NCI-H1105 (cell line): ENCODE data around the gene EXOC6.

Experiments used
- DNase-seq: peaks from one replicate; lab custom pipeline; 2025; lab: John Stamatoyannopoulos, UW

The EXOC6 gene

DNA sequence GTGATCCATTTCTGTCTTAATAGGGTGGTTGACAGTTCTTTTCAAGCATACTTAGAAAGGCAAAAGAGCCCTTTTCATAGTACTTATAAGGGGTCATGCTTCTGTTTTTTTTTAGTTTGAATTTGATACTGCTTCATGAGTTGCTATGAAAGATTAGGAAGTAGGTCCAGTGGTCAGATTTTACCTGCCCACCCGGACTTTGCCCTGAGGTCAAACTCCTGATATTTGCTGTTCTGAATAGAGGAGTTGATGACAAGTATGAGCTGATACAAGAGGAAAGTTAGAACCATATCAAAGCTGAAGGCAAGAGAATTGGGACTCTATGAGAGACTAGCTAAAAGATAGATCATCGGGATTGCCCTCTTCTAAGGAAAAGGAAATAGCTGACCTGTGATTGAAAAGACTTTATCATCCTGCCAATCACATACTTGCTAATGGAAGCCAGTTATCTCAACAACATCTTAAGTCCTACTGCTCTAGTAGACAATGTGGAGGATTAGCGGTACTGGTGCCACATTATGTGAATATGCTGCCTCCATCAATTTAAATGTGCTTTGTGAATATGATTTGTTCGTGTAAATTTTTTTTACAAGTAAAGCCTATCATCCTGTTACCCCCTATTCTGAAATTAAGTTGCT, 174.8 kb downstream of the EXOC6 start:
- DNase-seq: no peak

DNA sequence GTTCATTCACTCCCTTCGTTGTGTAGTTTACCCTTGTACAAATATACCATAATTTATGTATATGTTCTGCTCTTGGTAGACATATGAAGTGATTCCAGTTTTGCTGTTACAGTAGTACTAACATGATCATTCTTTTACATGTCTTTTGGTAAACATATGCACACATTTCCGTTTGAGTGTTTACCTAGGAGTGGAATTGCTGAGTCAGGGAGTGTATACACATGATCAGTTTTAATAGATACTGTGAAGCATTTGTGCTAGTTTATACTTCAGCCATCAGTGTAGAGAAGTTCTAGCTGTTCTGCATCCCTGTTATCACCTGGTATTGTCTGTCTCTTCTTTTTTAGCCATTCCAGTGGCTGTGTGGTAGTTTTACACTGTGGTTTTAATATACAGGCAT, 177.8 kb downstream of the EXOC6 start:
- no peak for DNase-seq

DNA sequence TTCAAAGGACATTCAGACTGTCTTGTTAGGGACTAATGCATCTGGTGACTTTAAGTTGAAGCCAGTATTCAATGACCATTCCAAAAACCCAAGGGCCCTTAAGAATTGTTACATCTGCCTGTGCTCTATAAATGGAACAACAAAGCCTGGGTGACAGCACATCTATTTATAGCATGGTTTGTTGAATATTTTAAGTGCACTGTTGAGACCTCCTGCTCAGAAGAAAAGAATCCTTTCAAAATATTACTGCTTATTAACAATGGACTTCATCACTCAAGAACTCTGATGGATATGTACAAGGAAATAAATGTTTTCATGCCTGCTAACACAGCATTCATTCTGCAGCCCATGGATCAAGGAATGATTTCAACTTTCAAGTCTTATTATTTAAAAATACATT, 179.2 kb downstream of the EXOC6 start:
- DNase-seq: no peak

DNA sequence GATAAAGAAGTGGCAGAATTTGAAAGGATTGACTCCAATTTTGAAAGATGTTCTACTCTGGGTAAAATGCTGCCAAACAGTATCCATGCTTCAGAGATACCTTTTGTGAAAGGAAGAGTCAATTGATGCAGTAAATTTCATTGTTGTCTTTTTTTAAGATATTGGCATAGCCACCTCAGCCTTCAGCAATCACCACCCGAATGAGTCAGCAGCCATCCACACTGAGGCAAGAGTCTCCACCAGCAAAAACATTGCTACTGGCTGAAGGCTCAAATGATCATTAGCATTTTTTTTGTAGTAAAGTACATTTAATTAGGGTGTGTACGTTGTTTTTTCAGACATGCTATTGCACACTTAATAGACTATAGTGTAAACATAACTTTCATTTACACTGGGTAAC, 180.6 kb downstream of the EXOC6 start:
- DNase-seq: no peak

DNA sequence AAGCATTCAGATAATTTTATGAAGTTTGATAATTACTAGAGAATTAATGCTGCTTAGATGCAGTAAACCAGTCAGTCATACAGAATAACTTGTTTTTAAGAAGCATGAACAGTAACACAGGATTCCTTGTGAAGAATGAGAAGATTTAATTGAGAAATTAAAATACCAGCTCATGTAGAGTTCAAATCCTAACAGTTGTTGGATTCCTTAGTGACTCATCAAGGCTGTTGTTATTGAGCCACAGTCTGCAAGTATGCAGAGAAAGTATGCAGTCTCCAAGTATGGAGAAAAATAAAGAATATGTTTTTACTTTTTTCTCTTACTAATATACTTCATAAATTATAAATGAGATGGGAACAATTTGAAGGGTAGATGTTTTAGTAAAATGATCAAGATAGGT, 182.1 kb downstream of the EXOC6 start:
- no peak for DNase-seq

DNA sequence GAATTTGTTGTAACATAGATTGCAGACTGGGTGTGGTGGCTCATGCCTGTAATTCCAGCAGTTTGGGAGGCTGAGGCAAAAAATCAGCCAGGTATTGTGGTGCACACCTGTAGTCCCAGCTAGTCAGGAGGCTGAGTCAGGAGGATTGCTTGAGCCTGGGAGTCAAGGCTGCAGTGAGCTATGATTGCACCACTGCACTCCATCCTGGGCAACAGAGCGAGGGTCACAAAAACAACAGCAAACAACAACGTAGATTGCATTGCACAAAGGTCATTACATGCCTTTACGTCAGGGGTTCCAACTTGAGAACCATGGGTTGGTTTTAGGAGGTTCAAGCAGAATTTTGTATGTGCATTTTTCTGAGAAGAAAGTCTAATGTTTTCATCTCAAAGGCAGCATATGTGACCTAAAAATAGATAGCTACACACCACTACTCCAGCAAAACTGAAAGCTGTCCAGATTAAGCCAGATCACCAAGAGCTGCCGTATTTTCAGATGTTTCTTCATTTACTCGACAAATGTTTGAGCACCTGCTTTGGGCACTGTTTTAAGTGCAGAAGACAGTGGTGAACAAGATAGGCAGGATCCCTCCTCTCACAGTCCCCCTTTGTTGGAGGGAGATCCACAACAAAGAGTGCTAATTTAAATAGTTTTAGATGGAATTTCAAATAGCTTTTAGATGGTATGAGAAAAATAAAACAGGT, 183.9 kb downstream of the EXOC6 start:
- no peak for DNase-seq

DNA sequence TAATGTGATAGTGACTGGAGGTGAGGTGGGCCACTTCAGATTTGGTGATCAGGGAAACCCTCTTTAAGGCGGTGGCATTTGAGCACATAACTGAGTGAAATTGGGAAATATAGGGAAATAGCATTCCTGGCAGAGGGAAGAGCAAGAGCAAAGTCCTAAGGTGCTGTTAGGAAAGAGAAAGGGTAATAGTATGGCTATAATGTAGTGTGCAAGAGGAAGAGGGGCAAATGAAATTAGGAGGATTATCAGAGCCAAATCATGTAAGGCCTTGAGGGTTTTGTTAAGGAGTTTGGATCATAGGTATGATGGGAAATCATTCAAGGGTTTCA, 184.5 kb downstream of the EXOC6 start:
- no peak for DNase-seq

DNA sequence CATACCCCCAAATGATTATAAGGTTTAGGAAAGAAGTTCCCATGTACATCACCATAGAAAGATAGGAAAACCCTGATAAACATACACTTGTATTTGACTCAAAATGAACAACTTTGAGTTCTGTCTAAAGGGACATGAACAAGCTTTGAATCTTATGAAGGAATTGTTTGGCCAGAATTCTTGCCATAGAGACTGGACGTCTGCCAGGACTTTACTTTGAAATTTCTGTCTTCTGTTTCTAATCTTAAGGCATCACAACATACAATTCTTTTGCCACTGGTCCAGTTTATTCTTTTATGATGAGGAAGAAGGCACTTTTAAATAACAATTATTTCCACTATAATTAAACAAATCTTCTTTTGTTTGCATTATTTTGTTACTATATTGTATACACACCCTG, 186.1 kb downstream of the EXOC6 start:
- DNase-seq: no peak

DNA sequence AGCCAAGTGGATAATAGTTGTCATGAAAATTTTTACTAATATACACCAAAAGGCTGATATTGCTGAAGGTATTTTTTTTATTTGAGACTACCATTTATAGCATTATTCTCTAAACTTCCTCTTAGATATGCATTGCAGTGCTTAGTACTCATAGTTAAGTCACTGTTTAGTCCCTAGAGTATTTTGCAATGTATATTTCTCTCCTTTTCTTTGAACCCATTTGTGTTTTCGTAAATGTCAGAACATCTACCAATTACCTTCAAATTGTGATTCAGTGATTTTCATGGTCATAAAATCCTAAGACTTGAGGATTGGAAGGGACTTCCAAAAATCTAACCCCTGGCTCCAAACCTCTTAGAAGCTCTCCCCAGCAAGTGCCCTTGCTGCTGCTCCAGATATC, 190.8 kb downstream of the EXOC6 start:
- no peak for DNase-seq

DNA sequence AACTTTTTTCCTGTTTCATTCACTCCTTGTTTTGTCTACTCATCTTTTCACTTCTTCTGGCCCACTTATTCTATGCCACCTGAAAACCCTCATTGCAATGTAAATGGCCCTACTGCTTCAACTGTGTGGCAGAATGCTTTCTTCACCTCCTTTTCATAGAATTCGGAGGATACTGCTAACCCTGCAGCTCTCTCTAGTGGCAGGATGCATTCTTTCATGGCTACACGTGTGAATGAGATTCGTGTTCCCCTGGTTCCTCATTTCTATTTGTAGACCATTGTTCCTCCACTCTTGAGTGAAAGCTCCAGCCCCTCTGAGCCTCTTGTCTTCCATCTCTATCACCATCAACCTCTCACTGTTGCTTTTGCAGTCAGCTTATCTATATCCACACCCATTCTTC, 191.4 kb downstream of the EXOC6 start:
- no peak for DNase-seq

DNA sequence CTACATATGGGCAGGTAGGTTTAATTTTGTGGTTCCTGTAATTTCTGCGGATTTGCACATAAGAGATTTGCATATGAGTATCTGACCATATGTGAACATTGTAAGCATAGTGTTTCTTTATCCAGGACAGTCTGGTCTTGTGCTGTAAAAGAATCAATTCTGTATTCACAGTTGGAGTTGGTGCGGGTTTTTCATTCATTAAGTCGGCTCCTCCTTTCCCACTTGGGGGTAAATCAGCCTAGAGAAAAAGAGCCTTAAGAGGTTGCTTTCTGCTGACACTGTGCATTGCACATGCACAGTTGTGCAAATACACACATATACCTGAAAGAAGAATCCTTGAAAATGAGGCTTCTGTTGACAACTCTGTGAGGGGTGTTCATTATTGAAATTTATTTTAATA, 206.2 kb downstream of the EXOC6 start:
- DNase-seq: no peak

DNA sequence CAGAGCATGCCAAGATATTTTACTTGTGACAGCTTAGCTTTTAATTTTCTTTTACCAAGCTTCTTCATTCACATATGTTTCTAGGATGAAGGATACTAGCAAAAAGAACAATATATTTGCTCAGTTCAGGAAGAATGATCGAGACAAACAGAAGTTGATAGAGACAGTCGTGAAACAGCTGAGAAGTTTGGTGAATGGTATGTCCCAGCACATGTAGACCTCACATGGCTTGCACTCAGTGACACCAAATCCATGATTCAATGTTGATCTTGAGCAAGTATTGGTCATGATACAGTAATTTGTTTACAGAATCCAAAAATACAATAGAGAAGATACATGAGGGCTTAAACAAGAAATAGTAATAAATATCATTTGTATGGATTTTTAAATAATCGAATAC, 209.8 kb downstream of the EXOC6 start:
- DNase-seq: no peak

DNA sequence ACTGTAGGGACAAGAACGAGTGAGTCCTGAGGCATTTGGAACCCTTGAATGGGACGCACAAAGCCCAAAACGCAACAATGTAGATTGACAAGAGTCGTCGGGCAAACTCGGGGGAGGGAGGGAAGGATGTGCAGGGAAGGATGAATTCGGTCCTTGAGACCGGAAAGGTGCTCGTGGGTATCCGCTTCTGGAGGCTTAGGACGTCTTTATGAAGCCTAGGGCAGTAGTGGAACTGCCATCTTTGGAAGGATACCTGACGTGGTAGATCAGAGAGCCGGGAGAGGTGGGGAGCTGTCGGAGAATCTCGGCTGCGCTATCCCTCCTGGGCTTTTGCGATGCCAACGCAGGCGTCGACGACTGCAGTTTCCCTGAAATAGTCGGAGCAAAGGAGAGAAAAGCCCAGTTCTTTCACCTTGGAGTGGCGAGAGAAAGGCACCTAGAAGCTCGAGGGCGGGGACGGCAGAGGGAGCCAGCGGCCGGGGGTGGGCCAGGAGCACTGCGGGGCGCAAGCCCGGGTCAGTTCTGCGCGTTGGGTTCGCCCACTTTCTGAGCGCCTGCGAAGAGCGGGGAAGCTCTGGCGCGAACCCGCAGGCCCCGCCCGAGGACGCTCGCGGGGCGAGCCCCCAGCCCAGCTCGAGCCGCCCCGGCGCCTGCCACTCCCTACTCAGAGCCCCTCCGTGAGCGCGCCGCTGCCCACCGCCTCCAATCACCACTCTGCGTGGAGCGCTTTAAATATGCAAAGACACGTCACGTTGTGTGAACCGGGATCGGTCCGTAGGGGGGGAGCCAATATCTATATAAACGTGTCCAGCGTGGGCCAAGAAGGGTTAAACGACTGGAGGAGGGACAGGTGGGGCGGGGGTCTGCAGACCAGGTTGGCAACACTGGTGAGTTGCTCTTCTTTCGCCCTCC, 211.9 kb downstream of the EXOC6 start, which contains the start of gene CYP26C1:
TSS of gene CYP26C1 (plus strand) at position 824 of the 912 bp plus-strand sequence. CDS start 466 bp downstream, outside the sequence.
- no peak for DNase-seq

DNA sequence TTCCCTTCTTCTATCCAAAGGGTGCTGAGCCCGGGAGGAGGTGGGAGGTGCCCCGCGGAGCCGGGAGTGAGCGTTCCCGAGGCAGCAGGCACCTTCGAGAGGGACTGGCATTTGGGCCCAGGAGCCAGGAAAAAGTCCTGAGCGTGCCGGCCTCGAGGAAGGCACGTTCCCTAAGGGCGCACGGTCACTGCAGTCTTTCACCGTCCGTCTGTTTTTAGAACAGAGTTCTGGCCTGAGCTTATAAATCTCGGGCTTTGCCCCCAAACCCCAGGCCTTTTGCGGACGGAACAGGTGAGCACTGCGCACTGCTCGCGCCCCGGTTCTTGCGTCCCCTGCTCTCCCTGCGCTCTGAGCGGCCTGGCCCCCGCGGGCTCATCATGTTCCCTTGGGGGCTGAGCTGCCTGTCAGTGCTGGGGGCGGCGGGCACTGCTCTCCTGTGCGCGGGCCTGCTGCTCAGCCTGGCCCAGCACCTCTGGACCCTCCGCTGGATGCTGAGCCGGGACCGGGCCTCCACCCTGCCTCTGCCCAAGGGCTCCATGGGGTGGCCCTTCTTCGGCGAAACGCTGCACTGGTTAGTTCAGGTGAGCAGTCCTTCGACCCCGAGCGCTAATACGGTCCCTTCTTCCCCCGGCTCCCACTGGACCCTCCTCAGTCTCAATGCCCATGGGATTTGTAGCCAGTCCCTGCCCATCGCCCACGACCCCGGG, 212.7 kb downstream of the EXOC6 start:
- DNase-seq: no peak

DNA sequence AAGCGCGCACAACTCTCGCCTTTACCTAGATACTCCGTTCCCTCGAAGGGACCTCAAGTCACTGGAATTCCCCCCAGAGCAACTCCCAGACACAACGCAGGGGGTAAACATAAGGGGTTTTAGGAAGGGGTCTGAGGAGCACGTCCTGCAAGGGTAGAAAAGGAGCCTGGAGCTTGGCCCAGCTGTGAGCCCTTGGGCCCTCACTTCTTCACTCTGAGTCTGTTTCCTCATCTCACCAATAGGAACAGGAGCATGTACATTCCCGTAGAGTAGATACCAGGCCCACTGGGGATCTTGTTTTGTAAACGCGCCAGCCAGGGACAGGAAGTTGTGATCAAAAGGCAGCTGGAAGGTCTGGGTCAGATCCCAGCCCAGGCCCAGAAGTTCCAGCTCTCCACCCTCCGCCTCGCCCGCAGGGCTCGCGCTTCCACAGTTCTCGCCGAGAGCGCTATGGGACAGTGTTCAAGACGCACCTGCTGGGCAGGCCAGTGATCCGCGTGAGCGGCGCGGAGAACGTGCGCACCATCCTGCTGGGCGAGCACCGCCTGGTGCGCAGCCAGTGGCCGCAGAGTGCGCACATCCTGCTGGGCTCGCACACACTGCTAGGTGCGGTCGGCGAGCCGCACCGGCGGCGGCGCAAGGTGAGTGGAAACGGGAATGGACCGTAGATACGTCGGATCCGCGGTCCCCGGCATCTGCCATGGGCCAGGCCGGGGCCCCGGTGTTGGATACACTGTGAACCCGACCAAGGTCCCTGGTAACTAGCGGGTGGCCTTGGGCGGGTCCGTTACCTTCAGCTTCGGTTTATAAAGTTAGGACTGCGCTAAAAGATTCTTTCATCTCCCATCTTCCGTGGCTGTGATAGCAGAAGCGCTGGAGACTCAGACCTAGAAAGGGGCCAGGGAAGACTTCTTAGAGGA, 213.5 kb downstream of the EXOC6 start:
- DNase-seq: no peak

DNA sequence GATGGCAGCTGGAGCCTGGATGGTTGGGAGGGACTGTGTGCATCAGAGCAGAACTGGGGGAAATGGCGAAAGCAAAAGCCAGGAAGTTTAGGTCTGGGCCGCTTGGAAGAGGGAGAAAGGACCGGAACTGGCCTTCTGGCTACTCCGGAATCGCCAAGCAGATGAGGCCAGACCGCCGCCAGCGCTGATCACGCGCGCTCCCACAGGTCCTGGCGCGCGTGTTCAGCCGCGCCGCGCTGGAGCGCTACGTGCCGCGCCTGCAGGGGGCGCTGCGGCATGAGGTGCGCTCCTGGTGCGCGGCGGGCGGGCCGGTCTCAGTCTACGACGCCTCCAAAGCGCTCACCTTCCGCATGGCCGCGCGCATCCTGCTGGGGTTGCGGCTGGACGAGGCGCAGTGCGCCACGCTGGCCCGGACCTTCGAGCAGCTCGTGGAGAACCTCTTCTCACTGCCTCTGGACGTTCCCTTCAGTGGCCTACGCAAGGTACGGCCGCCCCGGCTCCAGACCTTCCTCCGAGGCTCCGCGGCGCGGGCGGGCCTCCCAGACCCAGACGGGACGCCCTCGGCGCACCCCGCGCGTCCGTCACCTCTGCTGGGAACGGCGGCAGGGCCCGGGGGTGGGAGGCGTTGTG, 214.3 kb downstream of the EXOC6 start:
- DNase-seq: no peak

DNA sequence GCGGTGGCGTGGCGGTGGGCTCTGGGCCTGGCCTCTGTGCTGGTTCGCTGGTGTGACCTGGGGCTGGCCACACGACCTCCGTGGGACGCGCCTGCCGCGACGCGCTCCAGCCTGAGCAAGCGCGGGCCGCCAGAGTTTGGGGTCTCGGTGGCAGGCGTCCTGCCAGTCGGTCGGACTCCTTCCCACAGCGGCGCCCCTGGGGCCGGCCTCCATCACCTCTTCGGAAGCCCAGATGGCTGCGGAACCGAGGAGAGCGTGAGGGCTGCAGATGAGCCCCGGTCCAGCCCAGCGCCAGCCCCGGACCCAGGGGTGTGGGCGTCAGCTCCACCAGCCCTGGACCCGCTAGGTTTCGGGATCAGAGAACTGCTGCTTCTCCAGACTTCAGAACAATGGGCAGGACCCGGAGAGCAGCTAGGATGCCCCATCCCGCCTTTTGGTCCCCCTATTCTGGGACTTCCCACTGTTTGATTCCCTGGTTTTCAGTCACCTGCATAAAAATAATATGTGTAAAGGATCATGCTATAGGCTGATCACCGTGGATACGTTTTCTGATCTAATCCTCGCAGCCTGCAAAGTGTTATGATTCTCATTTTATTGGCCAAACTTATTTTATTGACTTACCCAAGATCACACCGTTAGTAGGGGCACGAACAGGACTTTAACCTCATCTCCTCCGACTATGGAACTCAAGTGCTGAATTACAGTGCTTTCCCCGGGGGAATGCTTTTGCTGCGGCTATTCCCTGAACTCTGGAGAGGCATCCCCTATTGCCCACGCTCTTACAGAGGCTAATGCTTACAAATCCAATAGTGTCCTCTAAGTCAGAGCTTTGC, 215.0 kb downstream of the EXOC6 start:
- no peak for DNase-seq

DNA sequence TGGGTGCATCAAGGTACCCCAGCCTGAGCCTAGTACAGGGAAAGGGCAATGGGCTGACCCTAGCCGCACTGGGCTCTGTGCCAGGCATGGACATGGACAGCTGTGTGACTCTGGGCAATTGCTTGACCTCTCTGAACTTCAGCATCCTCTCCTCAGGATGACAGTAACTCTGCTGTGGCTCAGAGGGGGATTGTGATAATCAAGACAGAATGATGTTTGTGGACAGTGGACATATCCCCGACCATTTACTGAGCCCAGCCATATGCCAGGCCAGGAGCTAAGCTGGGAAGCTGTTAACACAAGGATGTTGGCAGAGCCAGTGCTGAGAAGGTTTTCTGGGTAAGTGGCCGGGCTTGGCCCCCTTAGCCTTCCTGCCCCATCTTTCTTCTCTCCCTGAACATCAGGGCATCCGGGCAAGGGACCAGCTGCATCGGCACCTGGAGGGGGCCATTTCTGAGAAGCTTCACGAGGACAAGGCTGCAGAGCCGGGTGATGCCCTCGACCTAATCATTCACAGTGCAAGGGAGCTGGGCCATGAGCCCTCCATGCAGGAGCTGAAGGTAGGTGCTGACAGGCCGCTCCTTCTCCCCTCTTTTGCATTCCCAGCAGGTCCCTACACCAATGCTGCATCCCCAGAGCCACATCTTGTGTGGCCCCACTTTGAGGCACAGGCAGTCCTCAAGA, 215.8 kb downstream of the EXOC6 start:
- DNase-seq: no peak
